Upper lobe of left lung (tissue), 6 donors: Measurements from ENCODE around the gene BOC. TPM values are rescaled to one million over a fixed set of nuclear protein-coding genes. Genes with fewer than 3 reads are reported as not detected.
A peak's percentile ranks its signal among the peaks of the same experiment; 100 is the strongest.

Experiments used
- ATAC-seq, 2 donors: fragments of 200-7000 bp; cut with Tn5 transposase; one replicate each; pipeline ENCODE4 v1.9.1; 2022; ENCODE audit warnings: mild to moderate bottlenecking in 2 of 2, moderate library complexity in 2 of 2; ENCODE audit not compliant: low FRiP score in 2 of 2
- DNase-seq, 2 donors: peaks; one replicate each; pipeline ENCODE4 v3.0.0-alpha.2; 2019 to 2020
- H3K27ac ChIP-seq, 4 donors: fragments of 200-600 bp; sonication (generic); one replicate each; pipeline ENCODE4 v1.5.1; 2016 to 2019
- H3K27me3 ChIP-seq, 4 donors: fragments of 200-600 bp; sonication (generic); one replicate each; pipeline ENCODE4 v1.5.1; 2017 to 2019
- H3K36me3 ChIP-seq, 4 donors: fragments of 200-600 bp; sonication (generic); one replicate each; pipeline ENCODE4 v1.5.1; 2016 to 2019
- H3K4me1 ChIP-seq, 4 donors: fragments of 200-600 bp; sonication (generic); one replicate each; pipeline ENCODE4 v1.5.1; 2018 to 2019
- H3K4me3 ChIP-seq, 4 donors: fragments of 200-600 bp; sonication (generic); one replicate each; pipeline ENCODE4 v1.5.1; 2017 to 2019; ENCODE audit warnings: mild to moderate bottlenecking in 2 of 4, moderate library complexity in 1 of 4
- H3K9me3 ChIP-seq, 4 donors: fragments of 200-600 bp; sonication (generic); one replicate each; pipeline ENCODE4 v1.5.1; 2018 to 2019
- CTCF ChIP-seq, 6 experiments: fragments of 450-650 bp in 4 of 6; fragments of 200-600 bp in 2 of 6; sonication (generic) in 2 of 6; IDR thresholded peaks; one replicate each; pipeline ENCODE4 v1.5.1; 2016 to 2019; ENCODE audit warnings: antibody characterized with exemption in 6 of 6
- EP300 ChIP-seq, 4 donors: sonication (generic); formaldehyde crosslinking; IDR thresholded peaks; one replicate each; pipeline ENCODE4 v1.5.1; 2017; ENCODE audit warnings: antibody characterized with exemption in 4 of 4, control low read depth in 2 of 4
- POLR2A ChIP-seq, 4 donors: fragments of 450-650 bp; IDR thresholded peaks; one replicate each; pipeline ENCODE4 v1.5.1; 2016 to 2017; ENCODE audit warnings: antibody characterized with exemption in 4 of 4, mild to moderate bottlenecking in 2 of 4
- POLR2AphosphoS5 ChIP-seq, 2 donors: sonication (generic); formaldehyde crosslinking; IDR thresholded peaks; one replicate each; pipeline ENCODE4 v1.5.1; 2017; ENCODE audit warnings: antibody characterized with exemption in 2 of 2
- WGBS, 2 donors: methylation state at CpG; one replicate each; pipeline ENCODE4 v1.1.5; 2017 to 2018; 5-methylcytosine and 5-hydroxymethylcytosine counted together
- total RNA-seq, 6 donors: library from RNA; depleted of rRNA in 4 of 6; stranded (reverse); fragments of >200 nt in 4 of 6; gene quantifications; one replicate each; pipeline versions ENCODE4 v1.1.0 to v1.2.1, GENCODE V29; 2016 to 2021
- donor health status: DM: no; HTN: no; CAD: no; lungs with moderate emphysema.
- donor health status: DM: no; HTN: yes; CAD: no; lungs with severe emphysema.

The BOC gene
- total RNA-seq, 6 donors from 2014 or later, result 2.6 to 18.3 (median 4.5) TPM

GRCh38 chr3:113261063-113261625 is 49.8 kb downstream of the BOC start:
- 68 to 83% methylated on average over 6 of the region's 6 CpGs for WGBS, 2 donors
- Histone ChIP-seq H3K4me3 (no peak overlapping the region), H3K4me1 (peaks cover 0 to 4% (median 0%) of the 10 kb centered on the region in 4 donors)

GRCh38 chr3:113261626-113262303 is 50.4 kb downstream of the BOC start:
- no peak for DNase-seq
- H3K4me3 ChIP-seq, result no peak overlapping the region
- WGBS, 2 donors, result 47 to 56% methylated on average over 1 of the region's 1 CpG
- H3K27me3 ChIP-seq, result no peaks in the 10 kb centered on the region
- no peaks in the 10 kb centered on the region for H3K9me3 ChIP-seq
- peak overlapping the region in 2 of 4 donors; percentile 9 to 35 for H3K27ac ChIP-seq
- peak; percentile 58 to 83 for ATAC-seq
- peaks cover 0 to 4% (median 0%) of the 10 kb centered on the region in 4 donors for H3K4me1 ChIP-seq
- TF ChIP-seq CTCF (IDR thresholded peaks at IDR 0.05) (no peak), EP300 (IDR thresholded peaks at IDR 0.05) (no peak), POLR2A (IDR thresholded peaks at IDR 0.05) (no peak), POLR2AphosphoS5 (IDR thresholded peaks at IDR 0.05) (no peak)
- H3K36me3 ChIP-seq, result no peaks in the 10 kb centered on the region

More at GRCh38 chr3:113261063-113261625, 49.8 kb downstream of the BOC start:
- H3K36me3 ChIP-seq, result no peaks in the 10 kb centered on the region
- no peaks in the 10 kb centered on the region for H3K9me3 ChIP-seq
- H3K27me3 ChIP-seq, result no peaks in the 10 kb centered on the region
- H3K27ac ChIP-seq, result peak overlapping the region in 1 of 4 donors; percentile 35
- TF ChIP-seq CTCF (IDR thresholded peaks at IDR 0.05), result no peak
- TF ChIP-seq POLR2A (IDR thresholded peaks at IDR 0.05), result no peak
- TF ChIP-seq EP300 (IDR thresholded peaks at IDR 0.05), result no peak
- TF ChIP-seq POLR2AphosphoS5 (IDR thresholded peaks at IDR 0.05), result no peak
- ATAC-seq, result peak in 1 of 2 donors; percentile 93
- no peak for DNase-seq

DNA sequence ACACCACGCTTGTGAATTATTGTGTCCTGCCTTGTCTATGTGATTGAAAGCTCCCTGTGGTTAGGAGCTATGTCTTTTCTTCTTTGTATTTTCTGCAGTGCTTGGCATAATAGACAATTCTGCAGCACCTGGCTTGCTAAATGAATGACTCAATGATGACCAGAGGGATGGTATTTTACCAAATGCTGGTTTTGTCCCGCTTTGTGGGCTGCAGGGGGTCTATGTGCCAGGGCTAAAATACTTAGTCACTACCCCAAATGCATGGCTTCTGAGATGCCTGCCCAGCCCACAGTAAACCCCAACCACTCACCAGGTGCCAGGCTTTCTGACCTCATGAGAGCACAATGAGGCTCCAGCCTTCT is 50.9 kb downstream of the BOC start:
- DNase-seq (no peak), ATAC-seq (no peak)
- peaks cover 0 to 4% (median 0%) of the 10 kb centered on the region in 4 donors for H3K4me1 ChIP-seq
- WGBS, 2 donors, result 65 to 75% methylated on average over 2 of the region's 2 CpGs
- no peaks in the 10 kb centered on the region for H3K36me3 ChIP-seq
- H3K27me3 ChIP-seq, result no peaks in the 10 kb centered on the region
- H3K4me3 ChIP-seq, result no peak overlapping the region
- H3K27ac ChIP-seq, result no peak overlapping the region
- TF ChIP-seq POLR2AphosphoS5 (IDR thresholded peaks at IDR 0.05) (no peak), POLR2A (IDR thresholded peaks at IDR 0.05) (no peak), CTCF (IDR thresholded peaks at IDR 0.05) (no peak), EP300 (IDR thresholded peaks at IDR 0.05) (no peak)
- no peaks in the 10 kb centered on the region for H3K9me3 ChIP-seq

GRCh38 chr3:113263020-113263419 is 51.7 kb downstream of the BOC start:
- Histone ChIP-seq H3K9me3 (no peaks in the 10 kb centered on the region), H3K4me3 (no peak overlapping the region), H3K4me1 (peaks cover 0 to 4% (median 0%) of the 10 kb centered on the region in 4 donors), H3K36me3 (no peaks in the 10 kb centered on the region), H3K27me3 (no peaks in the 10 kb centered on the region), H3K27ac (no peak overlapping the region)
- 90 to 96% methylated on average over 2 of the region's 2 CpGs for WGBS, 2 donors
- ATAC-seq, result no peak
- TF ChIP-seq EP300 (IDR thresholded peaks at IDR 0.05), result no peak
- TF ChIP-seq CTCF (IDR thresholded peaks at IDR 0.05), result no peak
- no peak for TF ChIP-seq POLR2AphosphoS5 (IDR thresholded peaks at IDR 0.05)
- no peak for TF ChIP-seq POLR2A (IDR thresholded peaks at IDR 0.05)
- DNase-seq, result no peak
